SU-DHL-6 (cell line): ENCODE data around the gene LELP1.

Source experiments
- H2AFZ ChIP-seq: fragments of 200-600 bp; sonication (generic); 2 replicates; pipeline ENCODE4 v1.6.1; 2014; ENCODE audit warnings: low read depth, mild to moderate bottlenecking, moderate library complexity, mixed read lengths, antibody characterized with exemption, low read length; ENCODE audit not compliant: severe bottlenecking
- H3F3A ChIP-seq: fragments of 200-600 bp; shearing (Covaris generic); 2 replicates; pipeline ENCODE4 v1.6.0; 2016; ENCODE audit warnings: antibody characterized with exemption, mild to moderate bottlenecking; ENCODE audit not compliant: insufficient read depth
- H3K27ac ChIP-seq: fragments of 200-600 bp; sonication (generic); 2 replicates; pipeline ENCODE4 v1.5.1; 2016; ENCODE audit warnings: low read depth, mild to moderate bottlenecking, low read length, moderate library complexity, mixed read lengths
- H3K27me3 ChIP-seq: fragments of 200-600 bp; sonication (generic), shearing (Covaris generic); 2 replicates; pipeline ENCODE4 v1.6.0; 2014; ENCODE audit warnings: mild to moderate bottlenecking, low read length
- H3K36me3 ChIP-seq: fragments of 200-600 bp; sonication (generic); 2 replicates; pipeline ENCODE4 v1.6.1; 2014; ENCODE audit warnings: mild to moderate bottlenecking, low read length, mixed read lengths
- H3K4me2 ChIP-seq: fragments of 300-600, 200-600 bp; shearing (Covaris generic), sonication (generic); 2 replicates; pipeline ENCODE4 v1.6.0; 2014; ENCODE audit warnings: low read length, low read depth, mild to moderate bottlenecking; ENCODE audit not compliant: poor library complexity, severe bottlenecking
- H3K4me3 ChIP-seq: fragments of 200-600 bp; sonication (generic); 2 replicates; pipeline ENCODE4 v1.5.1; 2014; ENCODE audit warnings: antibody characterized with exemption, low read length, mild to moderate bottlenecking, mixed read lengths; ENCODE audit not compliant: insufficient read depth, poor library complexity, severe bottlenecking
- H3K79me2 ChIP-seq: fragments of 200-600 bp; sonication (generic); 2 replicates; pipeline ENCODE4 v1.6.1; 2014; ENCODE audit warnings: mild to moderate bottlenecking, low read length, moderate library complexity; ENCODE audit not compliant: insufficient read depth
- H3K9ac ChIP-seq: fragments of 200-600 bp; sonication (generic); 2 replicates; pipeline ENCODE4 v1.7.0; 2014; ENCODE audit warnings: mild to moderate bottlenecking, low read length
- H3K9me2 ChIP-seq: fragments of 200-600 bp; sonication (generic); replicated peaks from 2 replicates; pipeline ENCODE4 v1.6.1; 2014; ENCODE audit warnings: low read length; ENCODE audit not compliant: insufficient read depth
- H3K9me3 ChIP-seq: fragments of 200-600 bp; sonication (generic); 2 replicates; pipeline ENCODE4 v1.6.1; 2014; ENCODE audit warnings: low read length, mixed read lengths; ENCODE audit not compliant: insufficient read depth
- H4K20me1 ChIP-seq: fragments of 200-600 bp; sonication (generic); 2 replicates; pipeline ENCODE4 v1.6.1; 2014; ENCODE audit warnings: low read depth, mild to moderate bottlenecking, antibody characterized with exemption, low read length, moderate library complexity, mixed read lengths
- EZH2phosphoT487 ChIP-seq: fragments of 200-600 bp; sonication (generic), shearing (Covaris generic); conservative IDR thresholded peaks from 2 replicates; pipeline ENCODE4 v1.6.1; 2018; ENCODE audit warnings: mild to moderate bottlenecking, antibody characterized with exemption, low read length, moderate library complexity, mixed read lengths
- TF ChIP-seq, protein P1 (sequence below): fragments of 200-600 bp; sonication (generic); IDR thresholded peaks from one replicate; pipeline ENCODE4 v1.5.1; 2017; ENCODE audit warnings: antibody characterized with exemption, mild to moderate bottlenecking, low read length, moderate library complexity; ENCODE audit not compliant: insufficient read depth, poor library complexity, severe bottlenecking

The LELP1 gene

GRCh38 chr1:153192697-153193096, 10.5 kb upstream of the LELP1 start:
- Histone ChIP-seq H3K36me3 (no peaks in the 10 kb centered on the region), H3K4me3 (no peak overlapping the region)
- TF ChIP-seq, protein P1, sequence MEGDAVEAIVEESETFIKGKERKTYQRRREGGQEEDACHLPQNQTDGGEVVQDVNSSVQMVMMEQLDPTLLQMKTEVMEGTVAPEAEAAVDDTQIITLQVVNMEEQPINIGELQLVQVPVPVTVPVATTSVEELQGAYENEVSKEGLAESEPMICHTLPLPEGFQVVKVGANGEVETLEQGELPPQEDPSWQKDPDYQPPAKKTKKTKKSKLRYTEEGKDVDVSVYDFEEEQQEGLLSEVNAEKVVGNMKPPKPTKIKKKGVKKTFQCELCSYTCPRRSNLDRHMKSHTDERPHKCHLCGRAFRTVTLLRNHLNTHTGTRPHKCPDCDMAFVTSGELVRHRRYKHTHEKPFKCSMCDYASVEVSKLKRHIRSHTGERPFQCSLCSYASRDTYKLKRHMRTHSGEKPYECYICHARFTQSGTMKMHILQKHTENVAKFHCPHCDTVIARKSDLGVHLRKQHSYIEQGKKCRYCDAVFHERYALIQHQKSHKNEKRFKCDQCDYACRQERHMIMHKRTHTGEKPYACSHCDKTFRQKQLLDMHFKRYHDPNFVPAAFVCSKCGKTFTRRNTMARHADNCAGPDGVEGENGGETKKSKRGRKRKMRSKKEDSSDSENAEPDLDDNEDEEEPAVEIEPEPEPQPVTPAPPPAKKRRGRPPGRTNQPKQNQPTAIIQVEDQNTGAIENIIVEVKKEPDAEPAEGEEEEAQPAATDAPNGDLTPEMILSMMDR = peak; percentile 18
- TF ChIP-seq EZH2phosphoT487 = no peak

DNA sequence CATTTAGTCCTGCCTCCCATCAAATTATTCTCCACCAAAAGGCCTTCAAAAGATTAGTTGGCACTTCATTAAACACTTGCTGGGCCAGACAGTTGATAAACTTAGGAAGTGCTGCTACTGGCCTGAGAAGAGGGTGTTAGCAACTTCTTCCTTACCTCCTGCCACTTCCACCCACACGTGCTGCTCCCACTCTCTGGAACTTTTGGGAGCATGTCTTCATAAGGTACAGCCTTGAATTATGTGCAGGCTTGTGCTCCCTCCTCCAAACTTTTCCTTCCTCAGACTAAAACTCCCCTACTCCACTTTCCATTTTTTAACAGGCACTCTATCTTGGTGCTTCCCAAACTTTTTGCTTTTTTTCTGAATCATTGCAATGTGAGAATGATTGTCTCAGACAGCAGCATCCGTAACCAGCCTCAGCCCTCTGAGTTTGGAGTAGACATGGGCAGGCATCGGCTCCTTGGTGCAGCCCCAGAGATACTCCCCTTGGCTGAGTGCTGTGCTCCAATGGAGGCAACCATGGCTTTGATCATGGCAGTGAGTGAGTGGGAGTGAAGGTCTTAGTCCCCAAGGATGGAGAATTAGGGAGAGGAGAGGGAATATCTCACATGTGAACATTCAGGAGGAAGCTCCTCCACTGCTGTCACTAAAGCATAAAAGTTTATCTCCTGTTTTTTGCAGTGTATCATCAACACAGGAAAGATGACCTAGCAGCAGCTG, 8.7 kb upstream of the LELP1 start:
- Histone ChIP-seq H3F3A (no peaks in the 10 kb centered on the region), H3K27me3 (no peaks in the 10 kb centered on the region), H3K9me3 (no peaks in the 10 kb centered on the region), H3K27ac (no peak overlapping the region), H3K9ac (no peak overlapping the region), H3K36me3 (no peaks in the 10 kb centered on the region), H4K20me1 (no peaks in the 10 kb centered on the region), H3K4me2 (no peak overlapping the region), H2AFZ (no peak overlapping the region), H3K4me3 (no peak overlapping the region), H3K79me2 (no peaks in the 10 kb centered on the region), H3K9me2 (no peaks in the 10 kb centered on the region)
- TF ChIP-seq EZH2phosphoT487 = no peak
- TF ChIP-seq, protein P1 = no peak

More at GRCh38 chr1:153192697-153193096, 10.5 kb upstream of the LELP1 start:
- H3K27me3 ChIP-seq = no peaks in the 10 kb centered on the region
- no peaks in the 10 kb centered on the region for H4K20me1 ChIP-seq
- H3F3A ChIP-seq = no peaks in the 10 kb centered on the region
- H3K9ac ChIP-seq = no peak overlapping the region
- no peaks in the 10 kb centered on the region for H3K79me2 ChIP-seq
- H3K9me2 ChIP-seq = no peaks in the 10 kb centered on the region
- H2AFZ ChIP-seq = no peak overlapping the region
- H3K27ac ChIP-seq = no peak overlapping the region
- H3K4me2 ChIP-seq = no peak overlapping the region
- no peaks in the 10 kb centered on the region for H3K9me3 ChIP-seq

- Histone ChIP-seq H3K9me3 (no peaks in the 10 kb centered on the region), H3K36me3 (no peaks in the 10 kb centered on the region), H3K79me2 (no peaks in the 10 kb centered on the region), H3K27ac (no peak overlapping the region), H3F3A (no peaks in the 10 kb centered on the region), H4K20me1 (no peaks in the 10 kb centered on the region), H2AFZ (no peak overlapping the region), H3K27me3 (no peaks in the 10 kb centered on the region), H3K4me3 (no peak overlapping the region), H3K4me2 (no peak overlapping the region), H3K9ac (no peak overlapping the region), H3K9me2 (no peaks in the 10 kb centered on the region)
- no peak for TF ChIP-seq EZH2phosphoT487
- TF ChIP-seq, protein P1 = no peak
Observed at GRCh38 chr1:153195216-153195615, 8.0 kb upstream of the LELP1 start.
